GM12801 (cell line): ENCODE measurements around the gene ITGBL1.

Source experiments
- CTCF ChIP-seq: IDR thresholded peaks from one replicate; pipeline ENCODE4 v1.5.1; 2011; ENCODE audit warnings: control low read depth; ENCODE audit not compliant: insufficient read length; ENCODE audit errors: extremely low read depth

Gene ITGBL1

DNA sequence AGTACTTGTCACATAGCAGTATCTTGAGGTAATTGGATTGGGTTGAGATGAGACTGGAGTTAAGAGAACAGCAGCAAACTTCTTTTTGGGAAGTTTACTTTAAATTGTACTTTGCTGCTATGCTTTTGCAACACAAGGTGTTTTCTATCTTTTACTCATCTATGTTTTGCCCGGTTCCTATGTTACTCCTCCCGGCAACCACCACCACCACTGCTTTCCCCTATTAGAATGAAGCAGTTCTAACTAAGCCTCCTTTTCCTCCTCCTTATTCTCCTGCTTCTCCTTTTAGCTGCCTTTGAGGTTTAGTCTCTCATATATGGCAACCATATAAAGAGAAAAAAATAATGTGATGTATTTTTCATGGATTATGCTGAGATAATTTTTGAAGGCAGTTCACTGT lies 233.5 kb downstream of the ITGBL1 start:
- no peak for TF ChIP-seq CTCF

DNA sequence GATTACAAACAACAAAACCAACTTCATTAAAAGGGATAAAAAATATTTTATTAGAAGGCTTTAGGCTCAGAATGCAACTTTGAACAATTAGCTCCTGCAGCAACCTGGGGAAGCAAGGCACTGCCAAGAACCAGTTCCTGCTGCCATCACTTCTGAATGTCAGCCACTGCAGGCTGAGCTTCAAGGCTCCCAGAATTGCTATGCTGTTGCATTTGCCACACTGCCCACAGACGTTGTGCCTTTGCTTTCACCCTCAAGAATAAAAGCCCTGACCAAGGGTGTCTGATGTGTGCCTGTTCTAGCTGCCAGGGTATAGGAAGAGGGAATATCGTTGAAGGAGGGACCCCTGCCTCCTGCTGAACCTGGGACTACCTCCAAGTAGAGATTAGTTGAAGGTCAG lies 238.4 kb downstream of the ITGBL1 start:
- TF ChIP-seq CTCF = no peak

DNA sequence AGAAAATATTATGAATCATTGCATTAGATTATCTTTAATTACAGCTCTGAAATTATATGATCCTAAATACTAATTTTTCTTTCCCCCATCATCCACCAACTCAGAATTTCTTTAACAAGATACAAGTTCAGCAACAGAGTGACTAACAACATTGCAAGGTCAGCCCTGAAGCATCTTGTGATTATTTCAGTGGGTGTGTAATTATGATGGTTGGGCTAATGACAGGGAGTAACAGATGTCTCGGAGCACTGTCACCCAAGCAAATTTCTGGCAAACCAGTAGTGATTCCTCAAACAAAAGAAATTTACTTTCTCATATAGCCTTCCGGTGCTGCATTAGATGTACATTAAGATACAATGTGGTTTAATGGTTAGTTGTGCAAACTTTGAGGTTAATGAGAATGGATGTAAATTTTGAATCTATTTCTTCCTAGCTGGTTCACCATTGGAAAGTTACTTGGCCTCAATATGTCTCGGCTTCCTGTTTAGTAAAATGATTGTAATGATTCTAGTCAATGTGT lies 238.9 kb downstream of the ITGBL1 start:
- TF ChIP-seq CTCF = no peak

GRCh38 chr13:101695870-101696516 lies 243.5 kb downstream of the ITGBL1 start:
- no peak for TF ChIP-seq CTCF

DNA sequence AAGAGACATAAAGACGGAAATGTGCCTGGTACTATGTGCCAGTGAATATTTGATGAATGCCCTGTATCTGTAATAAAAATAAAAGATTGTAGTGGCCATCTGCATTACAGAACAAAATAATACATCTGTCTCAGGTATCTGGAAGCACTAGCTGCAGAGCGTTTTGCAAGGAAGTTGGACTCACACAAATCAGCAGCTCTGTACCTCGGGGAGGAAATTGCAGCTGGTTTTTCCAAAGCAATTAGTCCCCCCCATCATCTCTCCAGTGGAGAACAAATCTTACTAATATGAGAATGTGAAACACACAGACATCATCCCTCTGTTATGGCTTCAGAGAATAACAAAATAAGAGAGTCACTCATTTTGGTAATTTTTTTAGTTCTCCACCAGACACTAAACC lies 245.3 kb downstream of the ITGBL1 start:
- no peak for TF ChIP-seq CTCF

DNA sequence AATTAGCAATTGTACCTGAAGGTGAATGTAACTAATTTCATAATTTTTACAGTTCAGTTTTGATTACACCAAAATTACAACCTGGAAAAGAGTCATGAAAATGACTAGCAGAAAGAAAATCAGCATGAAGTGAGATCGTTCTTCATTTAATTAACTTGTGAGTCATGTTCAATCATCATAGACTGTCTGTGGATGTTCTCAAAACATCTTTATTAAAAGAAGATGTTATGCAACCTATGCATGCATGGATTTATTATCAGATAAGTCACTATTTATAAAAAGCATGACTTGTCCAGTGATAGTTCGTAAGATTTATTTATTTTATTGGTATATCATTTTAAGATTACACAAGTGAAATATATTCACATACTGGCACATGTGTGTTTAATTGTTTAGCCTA lies 245.9 kb downstream of the ITGBL1 start:
- TF ChIP-seq CTCF = no peak

DNA sequence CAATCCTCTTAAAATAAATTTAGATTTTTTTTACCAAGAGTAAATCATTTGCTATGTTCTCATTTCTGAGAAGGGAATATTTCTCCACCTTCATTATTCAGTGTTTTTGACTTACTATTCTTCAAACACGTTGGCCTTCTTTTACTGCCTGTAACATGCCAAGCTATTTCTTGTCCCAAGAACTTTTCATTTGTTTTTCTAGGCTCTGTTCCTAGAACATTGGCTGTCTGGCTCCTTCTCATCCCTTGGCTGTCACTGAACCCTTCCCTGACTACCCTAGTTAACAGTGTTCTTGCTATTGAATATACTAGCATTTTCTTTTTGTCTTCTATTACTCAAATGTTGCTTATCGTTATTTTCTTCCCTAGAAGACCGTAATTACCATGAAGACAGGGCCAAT lies 248.1 kb downstream of the ITGBL1 start:
- no peak for TF ChIP-seq CTCF
